Measurements from ENCODE around the gene LRRC4C.

- TF ChIP-seq CTCF (IDR thresholded peaks at IDR 0.05) = no peak
- no peak for TF ChIP-seq NRF1 (IDR thresholded peaks at IDR 0.05; ENCODE audit: low read depth, low read length)
These were observed 946.2 kb downstream of the LRRC4C start for GRCh38 chr11:40513281-40513680.

Measured in SK-N-SH (cell line).